Stimulated activated CD4-positive, alpha-beta T cell treated with anti-CD3 and anti-CD28 coated beads, TNF-alpha, amount 100 ng/mL, for 24 hours (primary cell): ENCODE results near the gene TRAK1.
"Not testable (repeated sequence)": the region's sequence is repeated elsewhere in the genome, so short reads cannot be mapped to it uniquely, and the experiment has no call there.

Source experiments
- DNase-seq, 3 experiments: peaks; one replicate each; pipeline ENCODE4 v3.0.0-alpha.2; 2020; ENCODE audit warnings: low read depth in 3 of 3

TRAK1 gene

GRCh38 chr3:42098171-42098570 lies 7.0 kb downstream of the TRAK1 start:
- no peak for DNase-seq

DNA sequence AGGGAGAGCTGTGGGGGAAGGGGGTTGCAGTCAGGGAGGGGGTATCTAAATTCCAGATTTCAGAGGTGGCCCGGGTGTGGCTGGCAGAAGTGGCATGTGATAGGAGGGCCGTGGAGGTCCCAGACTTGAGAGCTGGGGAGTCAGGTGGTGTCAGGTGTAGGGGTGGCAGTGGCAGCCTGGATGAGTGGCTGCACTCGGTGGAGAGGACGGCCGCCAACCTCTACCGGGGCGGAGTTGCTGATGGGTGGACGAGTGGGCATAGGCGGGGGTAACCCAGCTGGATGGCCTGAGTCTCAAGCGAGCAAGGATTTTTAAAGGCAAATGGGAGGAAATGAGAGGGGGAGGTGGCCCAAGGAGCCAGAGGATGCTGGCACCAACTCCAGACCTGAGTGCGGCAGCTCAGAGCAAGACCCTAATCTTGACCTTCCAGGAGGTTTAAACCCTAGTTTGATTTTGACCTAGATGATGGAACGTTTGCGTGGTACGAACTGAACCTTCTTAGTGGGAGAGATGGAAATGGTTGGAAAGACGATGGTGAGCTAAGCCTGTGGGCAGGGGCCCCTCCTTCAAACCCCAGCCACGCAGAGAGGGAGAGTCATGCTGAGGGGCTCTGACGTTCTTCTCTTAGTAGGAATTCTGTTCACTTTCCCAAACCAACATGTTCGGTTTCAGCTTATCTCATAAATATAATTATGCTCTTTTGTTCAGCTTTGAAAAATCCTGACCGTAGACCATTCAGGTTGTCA lies 8.0 kb downstream of the TRAK1 start:
- DNase-seq: no peak

- DNase-seq: no peak
These were observed 9.9 kb downstream of the TRAK1 start for GRCh38 chr3:42101048-42101447.

- DNase-seq: no peak
These were observed 10.3 kb downstream of the TRAK1 start for GRCh38 chr3:42101481-42101880.

- no peak for DNase-seq
These were observed 11.4 kb downstream of the TRAK1 start for GRCh38 chr3:42102571-42102970.

DNA sequence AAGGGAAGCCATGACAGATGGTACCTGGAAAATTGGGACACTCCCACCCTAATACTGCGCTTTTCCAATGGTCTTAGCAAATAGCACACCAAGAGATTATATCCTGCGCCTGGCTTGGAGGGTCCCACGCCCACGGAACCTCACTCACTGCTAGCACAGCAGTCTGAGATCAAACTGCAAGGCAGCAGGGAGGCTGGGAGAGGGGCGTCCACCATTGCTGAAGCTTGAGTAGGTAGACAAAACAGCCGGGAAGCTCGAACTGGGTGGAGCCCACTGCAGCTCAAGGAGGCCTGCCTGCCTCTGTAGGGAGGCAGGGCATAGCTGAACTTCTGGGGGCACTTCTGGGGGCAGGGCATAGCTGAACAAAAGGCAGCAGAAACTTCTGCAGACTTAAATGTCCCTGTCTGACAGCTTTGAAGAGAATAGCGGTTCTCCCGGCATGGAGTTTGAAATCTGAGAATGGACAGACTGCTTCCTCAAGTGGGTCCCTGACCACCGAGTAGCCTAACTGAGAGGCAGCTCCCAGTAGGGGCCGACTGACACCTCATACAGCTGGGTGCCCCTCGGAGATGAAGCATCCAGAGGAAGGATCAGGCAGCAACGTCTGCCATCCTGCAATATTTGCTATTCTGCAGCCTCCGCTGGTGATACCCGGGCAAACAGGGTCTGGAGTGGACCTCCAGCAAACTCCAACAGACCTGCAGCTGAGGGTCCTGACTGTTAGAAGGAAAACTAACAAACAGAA lies 12.9 kb downstream of the TRAK1 start:
- not testable (repeated sequence) for DNase-seq

GRCh38 chr3:42105994-42106393 lies 14.8 kb downstream of the TRAK1 start:
- not testable (repeated sequence) for DNase-seq

DNA sequence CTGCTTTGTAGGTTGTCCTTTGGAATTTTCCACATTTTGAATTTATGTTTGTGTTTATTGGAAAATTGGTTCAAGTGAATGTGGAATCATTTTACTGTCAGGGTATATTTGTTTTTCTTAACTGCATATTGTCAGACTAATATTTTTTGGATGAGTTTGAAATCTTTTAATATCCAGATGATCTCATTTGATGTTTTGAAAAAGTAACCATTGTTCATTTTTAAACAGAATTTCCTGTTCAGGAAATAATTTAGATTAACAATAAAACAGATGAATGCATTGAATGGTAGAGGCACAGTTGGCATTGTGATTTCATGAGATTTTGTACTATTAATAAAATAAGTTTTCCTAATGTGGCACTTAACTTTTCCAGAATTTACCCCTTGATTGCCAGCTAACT lies 15.5 kb downstream of the TRAK1 start:
- no peak for DNase-seq

- no peak for DNase-seq
These were observed 19.5 kb downstream of the TRAK1 start for GRCh38 chr3:42110631-42111030.

- DNase-seq: no peak
These were observed 23.1 kb downstream of the TRAK1 start for GRCh38 chr3:42114130-42114725.

DNA sequence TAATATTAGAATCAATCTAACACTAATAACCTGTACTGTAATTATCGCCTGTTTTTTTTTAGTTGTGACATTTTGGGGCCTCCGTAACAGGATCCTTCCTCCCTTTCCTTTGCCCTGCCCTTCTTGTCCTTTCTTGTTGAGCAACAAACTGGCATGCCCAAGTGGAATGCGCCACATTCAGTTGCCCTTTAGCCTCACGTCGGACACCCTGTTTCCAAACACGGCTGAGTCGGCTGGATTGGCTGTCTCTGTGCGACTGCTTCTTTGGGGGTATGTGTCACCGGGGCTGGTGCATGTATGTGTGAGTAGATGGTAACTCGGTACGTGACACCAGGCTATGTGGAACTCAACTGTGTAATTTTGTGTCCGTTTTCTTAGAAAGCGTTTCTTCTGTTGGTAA lies 24.1 kb downstream of the TRAK1 start:
- no peak for DNase-seq

- DNase-seq: no peak
These were observed 24.8 kb downstream of the TRAK1 start for GRCh38 chr3:42115946-42116345.

GRCh38 chr3:42116466-42116865 lies 25.3 kb downstream of the TRAK1 start:
- DNase-seq: no peak

DNA sequence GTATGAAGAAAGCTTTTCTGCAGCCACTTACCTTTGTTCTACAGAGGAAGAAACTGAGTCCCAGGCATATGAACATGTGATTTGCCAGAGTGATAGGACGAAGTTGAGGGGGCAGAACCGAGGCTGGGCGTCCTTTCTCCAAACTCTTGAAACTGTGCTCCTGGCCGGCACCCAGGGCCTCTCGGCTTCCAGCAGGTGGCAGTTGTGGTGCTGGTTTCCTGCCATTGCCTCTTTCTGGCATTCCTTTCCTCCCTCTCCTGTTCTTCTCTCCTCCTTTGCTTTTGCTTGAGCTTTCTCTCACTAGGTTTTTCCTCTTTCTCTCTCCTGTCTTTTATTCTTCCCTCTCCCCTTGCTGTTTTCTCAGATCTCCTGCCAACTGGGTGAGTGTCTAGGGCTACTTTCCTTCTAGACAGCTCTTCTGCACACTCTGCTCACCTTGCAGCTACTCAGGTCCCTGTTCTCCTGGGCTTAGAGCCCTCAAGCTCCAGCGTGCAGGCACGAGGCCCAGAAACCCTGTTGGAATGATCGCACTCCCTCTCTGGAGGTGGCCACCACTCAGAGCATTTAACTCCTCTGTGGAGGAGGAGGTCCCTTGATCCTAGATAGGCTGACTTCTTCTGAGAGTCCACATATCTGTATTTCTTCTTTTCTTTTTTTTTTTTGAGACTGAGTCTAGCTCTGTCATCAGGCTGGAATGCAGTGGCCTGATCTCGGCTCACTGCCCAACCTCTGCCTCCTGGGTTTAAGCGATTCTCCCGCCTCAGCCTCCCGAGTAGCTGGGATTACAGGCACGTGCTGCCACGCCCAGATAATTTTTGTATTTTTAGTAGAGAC lies 26.2 kb downstream of the TRAK1 start:
- no peak for DNase-seq

DNA sequence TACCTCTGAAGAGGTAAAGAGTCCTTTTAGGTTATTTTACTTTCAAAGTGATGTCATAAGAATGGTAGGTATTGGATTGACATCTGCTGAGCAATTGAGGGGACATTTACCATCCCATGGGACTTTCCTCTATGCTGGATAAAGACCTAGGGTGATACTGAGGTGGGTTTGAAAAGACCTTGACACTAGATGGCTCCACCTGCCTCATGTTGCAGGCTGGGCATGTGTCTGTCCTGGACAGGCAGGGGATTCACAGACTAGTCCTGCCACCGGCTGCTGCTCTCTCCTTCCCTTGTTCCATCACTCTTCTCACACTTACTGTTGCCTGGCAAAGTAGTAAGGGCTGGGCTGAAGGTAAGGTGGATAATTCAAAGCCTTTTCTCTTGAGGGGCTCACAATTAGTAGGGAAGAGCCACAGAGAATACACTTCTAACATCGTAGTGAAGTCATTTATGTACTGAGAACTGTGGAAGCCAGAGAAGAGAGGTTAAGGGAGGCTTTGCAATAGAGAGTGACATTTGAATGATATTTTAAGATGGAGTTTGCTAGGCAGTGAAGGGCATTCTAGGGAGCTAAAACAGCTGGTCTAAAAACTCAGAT lies 27.7 kb downstream of the TRAK1 start:
- no peak for DNase-seq

GRCh38 chr3:42119561-42120355 lies 28.6 kb downstream of the TRAK1 start:
- DNase-seq: no peak

DNA sequence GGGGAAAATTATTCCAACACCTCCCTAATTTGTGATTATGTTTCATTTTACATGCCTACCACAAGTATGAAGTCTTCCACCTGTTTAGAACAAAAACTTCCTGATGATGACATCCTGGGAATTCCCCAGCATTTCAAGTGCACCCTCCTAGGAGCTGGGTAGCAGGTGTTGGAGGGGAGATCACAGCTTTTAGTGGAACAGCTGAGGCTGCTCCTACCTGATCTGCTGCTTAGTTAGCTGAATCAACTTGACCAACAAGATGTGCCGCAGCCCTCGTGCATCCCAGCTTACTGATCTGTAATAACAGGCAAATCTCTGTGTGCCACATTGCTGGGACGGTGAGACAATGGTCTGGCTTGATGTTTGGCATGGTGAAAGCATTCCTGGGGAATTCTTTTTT lies 29.7 kb downstream of the TRAK1 start:
- DNase-seq: no peak

- DNase-seq: no peak
These were observed 31.3 kb downstream of the TRAK1 start for GRCh38 chr3:42122261-42123011.

DNA sequence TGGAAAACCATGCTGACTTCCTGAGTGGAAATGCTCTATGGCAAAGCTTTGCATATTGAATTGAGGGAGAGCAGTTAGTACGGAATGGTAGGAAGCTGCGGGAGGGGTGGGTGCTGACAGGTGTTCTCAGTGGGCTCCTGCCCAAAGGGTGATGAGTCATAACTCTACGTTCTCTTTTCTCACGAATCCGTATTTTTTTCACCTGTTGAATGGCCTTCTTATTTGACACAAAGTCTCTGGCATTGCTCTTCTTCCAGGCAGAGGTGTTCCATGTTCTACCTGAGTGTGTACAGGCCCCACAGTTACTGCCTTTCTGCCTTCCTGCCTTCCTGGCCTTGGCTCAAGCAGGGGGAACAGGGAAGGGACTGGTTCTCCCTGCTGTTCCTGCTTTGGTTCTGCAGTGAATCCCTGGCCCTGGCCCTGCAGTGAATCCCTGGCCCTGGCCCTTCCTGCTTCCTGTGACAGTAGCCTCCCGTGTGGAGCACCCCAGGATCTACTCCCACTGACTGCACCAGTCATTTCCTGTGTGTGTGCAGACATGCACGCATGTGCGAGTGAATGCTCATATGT lies 31.9 kb downstream of the TRAK1 start:
- DNase-seq: no peak
